GM21825 (cell line): ENCODE measurements around the gene POLR1D.

Source experiments
- ATAC-seq: cut with Tn5 transposase; IDR thresholded peaks from one replicate; pipeline ENCODE4 v1.9.1; 2021; ENCODE audit warnings: mild to moderate bottlenecking, moderate library complexity; ENCODE audit not compliant: unreplicated experiment

The POLR1D gene

DNA sequence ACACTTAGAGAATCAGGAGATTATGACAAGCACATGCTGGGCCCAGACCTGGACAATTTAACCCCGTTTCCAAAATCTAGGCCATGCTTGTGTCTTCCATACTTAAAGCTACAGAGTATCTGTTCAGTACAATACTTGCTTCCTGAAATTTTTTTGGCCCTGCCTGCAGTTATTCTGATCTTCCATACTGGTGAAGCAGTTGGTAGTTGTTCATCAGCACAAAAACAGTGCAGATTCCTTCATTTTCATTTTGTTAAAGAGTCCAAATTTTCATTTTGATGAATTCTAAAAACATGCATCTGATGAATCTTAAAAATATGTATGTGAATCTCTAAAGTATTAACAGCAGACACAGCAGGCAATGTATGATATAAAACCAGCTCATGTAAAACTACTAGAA is 49.2 kb downstream of the POLR1D start:
- no peak for ATAC-seq

GRCh38 chr13:27672025-27672424 is 50.3 kb downstream of the POLR1D start:
- ATAC-seq, result no peak
